Activated CD8-positive, alpha-beta memory T cell treated with anti-CD3 and anti-CD28 coated beads, Interleukin-2, amount 10 ng/mL, durations not matched to agents 7 days and 5 days (primary cell): ENCODE data around the gene PDGFRA. TPM values are rescaled to one million over a fixed set of nuclear protein-coding genes. Genes with fewer than 3 reads are reported as not detected.
"Not testable (repeated sequence)": the region's sequence is repeated elsewhere in the genome, so short reads cannot be mapped to it uniquely, and the experiment has no call there.

ENCODE experiments used
- ATAC-seq: fragments of 150-1000 bp; cut with Tn5 transposase; one replicate; pipeline ENCODE4 v1.10.0; 2021; ENCODE audit warnings: moderate library complexity
- CTCF ChIA-PET: fragments of 350-600 bp; sonication (Branson Sonifier 250); formaldehyde crosslinking; loops from one replicate; lab custom pipeline; 2021; ENCODE audit warnings: antibody characterized with exemption; lab: Charles Lee
- DNase-seq: peaks from one replicate; pipeline ENCODE4 v3.0.0-alpha.2; 2020
- H3K27ac Mint-ChIP-seq: one replicate; pipeline ENCODE4 v1.8.0; 2021; ENCODE audit warnings: mild to moderate bottlenecking, mixed read lengths
- H3K27me3 Mint-ChIP-seq: one replicate; pipeline ENCODE4 v1.8.0; 2021; ENCODE audit warnings: mixed read lengths
- H3K36me3 Mint-ChIP-seq: one replicate; pipeline ENCODE4 v1.8.0; 2021; ENCODE audit warnings: mild to moderate bottlenecking, mixed read lengths
- H3K4me1 Mint-ChIP-seq: one replicate; pipeline ENCODE4 v1.8.0; 2021; ENCODE audit warnings: mixed read lengths
- H3K4me3 Mint-ChIP-seq: one replicate; pipeline ENCODE4 v1.8.0; 2021; ENCODE audit warnings: mild to moderate bottlenecking, moderate library complexity, mixed read lengths
- H3K9me3 Mint-ChIP-seq: one replicate; pipeline ENCODE4 v1.8.0; 2022; ENCODE audit warnings: low read depth, mixed read lengths
- total RNA-seq, 2 experiments: library from RNA; stranded (reverse); gene quantifications; one replicate each; pipeline ENCODE4 v1.2.3, GENCODE V29; 2021

PDGFRA gene
- total RNA-seq, 2 experiments from 2014 or later = not detected

DNA sequence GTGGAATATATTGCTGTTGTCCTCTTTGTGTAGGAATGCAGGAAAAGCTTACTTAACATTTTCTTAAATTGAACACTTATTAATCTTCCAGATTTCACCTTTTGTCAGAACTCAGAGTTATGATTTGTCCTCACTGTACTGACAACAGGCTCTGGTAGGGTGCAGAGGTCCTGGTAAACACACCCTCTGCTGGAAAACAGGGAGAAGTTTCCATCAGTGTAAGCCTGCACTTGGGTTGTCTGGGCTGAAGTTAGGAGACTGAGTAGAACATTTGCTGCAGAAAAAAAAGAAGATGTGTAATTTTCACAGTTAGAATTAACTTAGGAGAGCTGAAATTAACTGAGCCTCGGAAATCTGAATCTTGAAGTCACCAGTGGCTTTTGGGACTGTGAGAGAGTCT, 23.2 kb downstream of the PDGFRA start:
- ATAC-seq, H3K27ac Mint-ChIP-seq, H3K4me3 Mint-ChIP-seq, DNase-seq, H3K36me3 Mint-ChIP-seq, H3K4me1 Mint-ChIP-seq, H3K9me3 Mint-ChIP-seq, H3K27me3 Mint-ChIP-seq: not testable (repeated sequence)
- CTCF ChIA-PET = interaction anchor here (1.4 kb wide), 1 partner anchor 19 kb away, joined by 3 read pairs; no protein-coding TSS in a partner anchor

DNA sequence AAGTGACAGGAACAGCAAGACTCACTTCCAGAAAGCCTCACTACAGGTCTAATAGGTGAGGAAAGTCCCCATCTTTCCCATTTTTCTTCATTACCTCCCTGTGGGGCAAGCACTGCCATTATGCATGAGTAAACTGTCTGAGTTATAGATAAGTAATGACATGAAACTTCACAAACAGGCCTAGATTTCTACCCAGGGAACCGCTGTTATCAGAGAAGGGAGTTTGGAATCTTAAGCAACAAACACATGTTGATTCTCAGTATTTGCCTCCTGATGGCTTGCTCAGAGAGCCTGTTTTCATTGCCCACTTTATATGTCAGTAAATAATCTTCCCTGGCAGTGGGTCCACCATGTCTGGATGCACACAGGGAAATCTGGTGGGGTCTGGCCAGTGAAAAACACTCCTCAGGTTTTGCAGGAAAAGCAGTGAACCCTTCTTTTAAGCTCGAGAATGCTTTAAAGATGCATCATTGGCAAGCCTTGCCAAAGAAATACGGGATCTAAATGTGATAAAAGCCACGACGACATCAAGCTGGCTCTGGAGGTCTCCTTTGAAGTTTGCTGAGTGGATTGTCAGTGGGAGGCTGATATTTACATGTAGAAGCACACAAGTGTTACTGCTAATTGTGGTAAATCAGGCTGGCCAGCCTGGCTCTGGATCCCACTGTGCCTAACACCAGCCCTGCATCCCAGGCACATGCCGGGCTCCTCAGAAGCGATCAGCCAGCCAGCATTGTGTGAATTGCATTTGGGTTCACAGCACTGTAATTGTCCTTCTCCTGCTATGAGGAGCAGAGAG, 25.2 kb downstream of the PDGFRA start:
- no peaks in the 10 kb centered on the region for H3K9me3 Mint-ChIP-seq
- H3K4me3 Mint-ChIP-seq = no peak overlapping the region
- no peak overlapping the region for H3K27ac Mint-ChIP-seq
- H3K36me3 Mint-ChIP-seq = no peaks in the 10 kb centered on the region
- ATAC-seq = no peak
- H3K4me1 Mint-ChIP-seq = no peaks in the 10 kb centered on the region
- H3K27me3 Mint-ChIP-seq = peaks cover 2% of the 10 kb centered on the region
- CTCF ChIA-PET = interaction anchor here (0.7 to 3.4 kb wide), 2 partner anchors 21 to 198 kb away, joined by 3 to 10 read pairs; no protein-coding TSS in a partner anchor
- no peak for DNase-seq

DNA sequence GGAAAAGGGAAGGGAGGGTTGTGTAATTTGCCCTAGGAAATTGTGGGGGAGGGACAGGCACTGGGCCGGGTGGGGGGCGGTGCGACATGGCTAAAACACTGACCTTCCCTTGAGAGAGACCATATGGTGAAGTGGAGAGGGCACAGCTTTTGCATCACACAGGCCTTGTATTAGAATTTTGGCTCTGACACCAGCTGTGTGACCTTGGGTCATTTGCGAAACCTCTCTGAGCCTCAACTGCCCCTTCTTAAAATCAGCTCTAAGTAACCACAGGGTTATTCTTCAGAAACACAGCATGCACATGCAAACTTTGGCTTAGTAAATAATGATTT, 25.8 kb downstream of the PDGFRA start:
- Mint-ChIP-seq H3K36me3 (no peaks in the 10 kb centered on the region), H3K9me3 (no peaks in the 10 kb centered on the region), H3K27me3 (peaks cover 2% of the 10 kb centered on the region), H3K27ac (no peak overlapping the region), H3K4me3 (no peak overlapping the region), H3K4me1 (no peaks in the 10 kb centered on the region)
- CTCF ChIA-PET = interaction anchor here (0.7 to 3.4 kb wide), 2 partner anchors 21 to 198 kb away, joined by 3 to 10 read pairs; no protein-coding TSS in a partner anchor
- DNase-seq = no peak
- ATAC-seq = no peak

DNA sequence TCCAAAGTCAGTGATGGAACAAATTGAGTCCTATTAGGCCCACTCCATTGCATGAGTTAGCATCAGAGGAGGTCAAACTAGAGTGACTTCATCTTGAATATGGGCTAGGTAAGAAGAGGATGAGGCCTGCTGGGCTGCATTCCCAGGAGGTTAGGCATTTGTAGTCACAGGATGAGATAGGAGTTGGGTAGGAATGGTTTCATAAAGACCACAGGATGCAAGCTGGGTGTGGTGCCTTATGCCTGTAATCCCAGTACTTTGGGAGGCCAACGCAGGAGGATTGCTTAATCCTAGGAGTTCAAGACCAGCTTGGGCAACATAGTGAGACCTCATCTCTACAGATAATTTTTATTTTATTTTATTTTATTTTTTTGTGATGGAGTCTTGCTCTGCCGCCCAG, 26.8 kb downstream of the PDGFRA start:
- Mint-ChIP-seq H3K4me3 (no peak overlapping the region), H3K36me3 (no peaks in the 10 kb centered on the region), H3K27me3 (peaks cover 2% of the 10 kb centered on the region), H3K27ac (no peak overlapping the region), H3K9me3 (no peaks in the 10 kb centered on the region), H3K4me1 (no peaks in the 10 kb centered on the region)
- CTCF ChIA-PET = interaction anchor here (3.4 kb wide), 1 partner anchor 22 kb away, joined by 10 read pairs; no protein-coding TSS in a partner anchor
- DNase-seq = no peak
- no peak for ATAC-seq

DNA sequence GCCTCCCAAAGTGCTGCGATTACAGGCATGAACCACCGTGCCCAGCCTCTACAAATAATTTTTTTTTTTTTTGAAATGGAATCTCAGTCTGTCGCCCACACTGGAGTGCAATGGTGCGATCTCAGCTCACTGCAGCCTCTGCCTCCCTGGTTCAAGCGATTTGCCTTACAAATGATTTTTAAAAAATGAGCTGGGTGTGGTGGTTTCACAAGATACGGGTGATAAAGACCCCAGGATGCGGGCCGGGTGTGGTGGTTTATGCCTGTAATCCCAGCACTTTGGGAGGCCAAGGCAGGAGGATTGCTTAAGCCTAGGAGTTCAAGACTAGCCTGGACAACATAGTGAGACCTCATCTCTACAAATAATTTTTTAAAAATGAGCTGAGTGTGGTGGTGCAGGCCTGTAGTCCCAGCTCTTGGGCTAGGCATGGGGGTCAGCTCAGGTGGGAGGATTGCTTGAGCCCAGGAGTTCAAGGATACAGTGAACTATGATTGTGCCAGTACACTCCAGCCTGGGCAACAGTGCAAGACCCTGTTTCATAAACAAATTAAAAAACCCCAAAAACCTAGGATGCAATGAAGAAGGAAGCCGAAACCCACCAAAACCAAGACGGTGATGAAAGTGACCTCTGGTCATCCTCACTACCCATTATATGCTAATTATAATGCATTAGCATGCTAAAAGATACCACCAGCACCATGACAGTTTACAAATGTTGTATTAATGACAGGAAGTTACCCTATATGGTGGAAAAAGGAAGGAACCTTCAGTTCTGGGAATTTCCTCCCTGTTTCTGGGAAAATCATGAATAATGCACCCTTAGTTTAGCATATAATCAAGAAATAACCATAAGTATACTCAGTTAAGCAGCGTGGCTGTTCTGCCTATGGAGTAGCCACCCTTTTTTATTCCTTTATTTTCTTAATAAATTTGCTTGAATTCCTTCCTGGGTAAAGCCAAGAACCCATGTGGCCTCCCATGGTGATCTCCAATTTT, 27.7 kb downstream of the PDGFRA start:
- Mint-ChIP-seq H3K36me3 (no peaks in the 10 kb centered on the region), H3K27me3 (peaks cover 2% of the 10 kb centered on the region), H3K27ac (no peak overlapping the region), H3K9me3 (no peaks in the 10 kb centered on the region), H3K4me3 (no peak overlapping the region), H3K4me1 (no peaks in the 10 kb centered on the region)
- CTCF ChIA-PET = interaction anchor here (3.4 kb wide), 1 partner anchor 23 kb away, joined by 10 read pairs; no protein-coding TSS in a partner anchor
- ATAC-seq = no peak
- no peak for DNase-seq

DNA sequence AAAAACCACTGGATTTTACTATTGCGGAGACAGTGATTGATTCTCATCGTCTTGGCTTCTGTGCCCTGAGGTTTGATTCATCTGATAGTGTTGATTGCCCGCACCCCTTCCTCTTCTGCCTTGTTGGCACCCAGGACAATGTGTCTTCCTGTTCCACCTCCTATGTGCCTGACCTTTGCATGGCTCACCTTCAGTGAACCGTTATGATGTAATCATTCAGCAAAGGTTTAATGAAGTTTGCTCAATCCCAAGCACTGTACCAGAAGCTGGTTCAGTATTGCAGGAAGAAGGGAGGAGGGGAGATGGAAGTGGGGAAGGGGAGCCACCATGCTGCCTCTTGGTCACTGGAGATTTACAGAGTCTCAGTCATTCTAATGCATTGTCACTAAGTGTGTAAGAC, 36.3 kb downstream of the PDGFRA start:
- no peaks in the 10 kb centered on the region for H3K9me3 Mint-ChIP-seq
- no peak overlapping the region for H3K27ac Mint-ChIP-seq
- CTCF ChIA-PET = no interaction called here
- H3K4me3 Mint-ChIP-seq = no peak overlapping the region
- no peaks in the 10 kb centered on the region for H3K4me1 Mint-ChIP-seq
- H3K36me3 Mint-ChIP-seq = no peaks in the 10 kb centered on the region
- ATAC-seq = no peak
- DNase-seq = no peak
- H3K27me3 Mint-ChIP-seq = peaks cover 27% of the 10 kb centered on the region

DNA sequence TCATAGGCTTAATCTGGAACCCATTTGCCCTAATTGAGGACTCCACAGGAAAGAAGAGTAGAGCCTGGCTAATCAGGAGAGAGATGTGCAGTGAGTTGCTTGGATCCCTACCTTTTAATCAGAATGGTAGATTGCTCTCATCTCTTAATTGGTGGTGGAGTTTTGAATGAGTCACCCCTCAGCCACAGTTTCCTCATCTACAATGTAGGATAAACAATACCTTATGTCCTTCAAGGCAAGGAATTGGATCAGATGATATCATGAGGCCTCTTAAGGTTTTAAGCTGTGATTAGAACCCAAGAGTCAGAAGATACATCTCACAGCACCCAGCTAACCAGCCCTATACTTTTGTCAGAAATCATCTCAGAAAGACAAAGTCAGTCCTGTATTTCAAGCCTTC, 39.1 kb downstream of the PDGFRA start:
- no peaks in the 10 kb centered on the region for H3K4me1 Mint-ChIP-seq
- no peaks in the 10 kb centered on the region for H3K9me3 Mint-ChIP-seq
- no peak overlapping the region for H3K4me3 Mint-ChIP-seq
- H3K27ac Mint-ChIP-seq = no peak overlapping the region
- peaks cover 24% of the 10 kb centered on the region for H3K27me3 Mint-ChIP-seq
- CTCF ChIA-PET = no interaction called here
- ATAC-seq (no peak), DNase-seq (no peak)
- no peaks in the 10 kb centered on the region for H3K36me3 Mint-ChIP-seq

DNA sequence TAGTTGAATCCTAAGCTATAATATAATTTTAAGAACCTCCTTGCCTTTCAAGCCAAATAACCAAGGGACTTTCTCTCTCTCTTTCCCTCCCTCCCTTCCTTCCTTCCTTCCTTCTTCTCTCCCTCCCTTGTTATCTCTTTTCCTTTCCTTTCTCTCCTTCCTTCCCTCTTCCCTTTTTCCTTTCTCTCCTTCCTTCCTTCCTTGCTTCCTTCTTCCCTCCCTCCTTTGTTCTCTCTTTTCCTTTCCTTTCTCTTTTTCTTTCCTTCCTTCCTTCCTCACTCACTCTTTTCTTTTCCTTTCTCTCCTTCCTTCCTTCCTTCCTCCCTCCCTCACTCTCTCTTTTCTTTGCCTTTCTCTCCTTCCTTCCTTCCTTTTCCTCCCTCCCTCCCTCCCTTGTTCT, 42.4 kb downstream of the PDGFRA start:
- CTCF ChIA-PET = no interaction called here
- Mint-ChIP-seq H3K4me1 (peaks cover 18% of the 10 kb centered on the region), H3K36me3 (no peaks in the 10 kb centered on the region), H3K4me3 (no peak overlapping the region), H3K27me3 (peaks cover 16% of the 10 kb centered on the region), H3K27ac (no peak overlapping the region), H3K9me3 (no peaks in the 10 kb centered on the region)
- DNase-seq (no peak), ATAC-seq (no peak)

DNA sequence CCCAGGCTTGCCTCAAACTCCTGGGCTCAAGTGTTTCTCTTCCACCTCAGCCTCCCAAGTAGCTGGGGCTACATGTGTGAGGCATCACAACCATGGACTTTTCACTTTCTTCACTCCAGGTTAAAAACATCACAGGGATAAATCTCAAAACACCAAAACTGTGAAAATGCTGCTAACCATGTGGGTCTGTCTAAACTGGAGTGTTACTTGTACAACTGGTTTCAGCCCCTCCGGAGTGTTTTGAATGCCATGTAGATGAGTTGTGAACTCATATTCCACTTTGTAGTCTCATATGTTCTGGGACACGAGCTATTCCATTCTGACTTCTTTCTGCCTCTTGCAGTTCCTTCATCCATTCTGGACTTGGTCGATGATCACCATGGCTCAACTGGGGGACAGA, 43.0 kb downstream of the PDGFRA start:
- H3K36me3 Mint-ChIP-seq = no peaks in the 10 kb centered on the region
- no peaks in the 10 kb centered on the region for H3K9me3 Mint-ChIP-seq
- ATAC-seq (no peak), DNase-seq (no peak)
- no peak overlapping the region for H3K4me3 Mint-ChIP-seq
- H3K27ac Mint-ChIP-seq = no peak overlapping the region
- peaks cover 21% of the 10 kb centered on the region for H3K4me1 Mint-ChIP-seq
- CTCF ChIA-PET = no interaction called here
- H3K27me3 Mint-ChIP-seq = peaks cover 15% of the 10 kb centered on the region

DNA sequence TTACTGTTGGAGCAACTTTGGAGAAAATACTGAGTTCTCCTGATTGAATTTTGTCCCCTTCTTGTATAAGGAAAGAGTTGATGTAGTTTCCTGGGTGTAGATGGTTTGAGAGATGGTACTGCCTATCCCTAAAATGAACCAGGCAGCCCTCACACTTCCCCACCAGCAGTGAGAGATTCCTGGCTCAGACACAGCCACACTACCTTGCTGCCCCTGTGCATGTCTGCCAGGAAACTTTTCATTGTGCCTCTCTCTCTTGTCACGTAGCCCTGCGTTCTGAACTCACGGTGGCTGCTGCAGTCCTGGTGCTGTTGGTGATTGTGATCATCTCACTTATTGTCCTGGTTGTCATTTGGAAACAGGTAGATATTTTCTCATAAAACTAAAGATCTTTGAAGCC, 45.2 kb downstream of the PDGFRA start:
- Mint-ChIP-seq H3K27ac (no peak overlapping the region), H3K4me1 (peaks cover 30% of the 10 kb centered on the region), H3K9me3 (no peaks in the 10 kb centered on the region), H3K36me3 (no peaks in the 10 kb centered on the region), H3K27me3 (peaks cover 3% of the 10 kb centered on the region), H3K4me3 (no peak overlapping the region)
- ATAC-seq (no peak), DNase-seq (no peak)
- CTCF ChIA-PET = no interaction called here

DNA sequence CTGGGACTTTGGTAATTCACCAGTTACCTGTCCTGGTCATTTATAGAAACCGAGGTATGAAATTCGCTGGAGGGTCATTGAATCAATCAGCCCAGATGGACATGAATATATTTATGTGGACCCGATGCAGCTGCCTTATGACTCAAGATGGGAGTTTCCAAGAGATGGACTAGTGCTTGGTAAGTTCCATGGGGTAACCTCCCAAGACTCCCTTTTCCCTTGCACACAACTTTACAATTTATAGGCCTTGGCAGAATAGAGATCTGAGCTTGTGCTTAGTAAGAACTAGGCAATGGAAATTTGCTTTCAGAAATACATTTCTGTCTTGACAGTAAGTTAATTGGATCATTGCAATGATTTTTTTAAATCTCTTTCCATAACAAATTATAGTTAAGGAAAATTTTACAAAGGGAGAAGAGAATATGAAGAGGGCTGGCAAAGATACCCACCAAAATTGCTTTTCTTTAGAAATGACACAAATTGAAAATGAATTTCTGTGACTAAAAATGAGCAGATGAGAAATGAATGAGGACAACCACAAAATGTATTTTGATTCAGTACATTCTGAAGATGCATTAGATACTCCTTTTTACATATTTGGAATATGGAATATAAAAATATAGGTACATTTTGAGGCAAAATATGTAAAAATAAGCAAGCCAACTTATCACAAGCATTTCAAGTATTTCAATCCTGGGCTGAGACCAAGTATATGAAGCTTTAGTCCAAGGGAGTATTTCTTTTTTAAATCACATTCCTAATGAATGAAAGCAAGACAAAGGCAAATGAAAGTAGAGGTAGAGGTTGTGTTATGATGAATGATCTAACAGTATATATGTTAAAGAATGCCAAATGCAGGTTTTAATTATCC, 45.9 kb downstream of the PDGFRA start:
- Mint-ChIP-seq H3K9me3 (no peaks in the 10 kb centered on the region), H3K36me3 (no peaks in the 10 kb centered on the region), H3K27ac (no peak overlapping the region), H3K4me1 (peaks cover 30% of the 10 kb centered on the region), H3K4me3 (no peak overlapping the region), H3K27me3 (peaks cover under 1% of the 10 kb centered on the region)
- CTCF ChIA-PET = no interaction called here
- no peak for DNase-seq
- no peak for ATAC-seq

DNA sequence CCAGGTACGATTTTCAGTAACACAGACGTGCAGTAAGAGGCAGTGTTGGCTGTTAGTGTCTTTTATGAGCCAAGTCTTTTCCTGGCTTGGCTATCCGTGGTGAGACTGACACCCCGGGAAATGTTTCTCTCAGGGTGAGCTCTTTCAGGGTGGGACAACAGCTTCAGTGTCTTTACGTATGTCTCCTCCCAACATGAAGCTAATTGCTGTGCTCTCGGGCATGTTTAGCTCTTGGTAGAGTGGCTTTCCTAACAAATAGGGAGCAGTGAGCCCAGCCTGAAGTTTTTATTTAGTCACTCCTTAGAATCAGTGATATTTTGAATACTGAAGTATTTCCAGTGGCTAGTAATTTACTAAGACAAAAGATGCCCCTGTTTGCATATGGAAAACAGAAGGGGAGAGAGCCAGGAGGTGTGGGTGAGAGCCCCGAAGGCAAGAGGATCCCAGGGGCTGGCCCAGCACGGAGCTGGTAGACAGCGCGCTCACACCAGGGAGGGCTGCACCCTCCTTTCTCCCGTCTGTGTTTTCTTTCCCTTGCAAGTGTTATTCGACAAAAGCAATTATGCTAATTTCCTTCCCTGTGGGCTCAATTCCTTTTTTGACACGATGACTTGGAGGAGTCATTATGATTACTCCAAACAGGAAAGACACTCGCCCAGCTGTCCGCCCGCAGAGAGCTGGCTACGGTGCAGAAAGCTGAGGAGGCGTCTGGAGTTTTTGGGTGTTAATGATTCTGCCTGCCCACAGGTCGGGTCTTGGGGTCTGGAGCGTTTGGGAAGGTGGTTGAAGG, 47.7 kb downstream of the PDGFRA start:
- CTCF ChIA-PET = no interaction called here
- ATAC-seq (no peak), DNase-seq (no peak)
- H3K9me3 Mint-ChIP-seq = no peaks in the 10 kb centered on the region
- H3K27ac Mint-ChIP-seq = no peak overlapping the region
- peaks cover 3% of the 10 kb centered on the region for H3K27me3 Mint-ChIP-seq
- H3K36me3 Mint-ChIP-seq = peaks cover under 1% of the 10 kb centered on the region
- peaks cover 30% of the 10 kb centered on the region for H3K4me1 Mint-ChIP-seq
- no peak overlapping the region for H3K4me3 Mint-ChIP-seq
